Ammon's horn (tissue), 1 donor: ENCODE measurements around the gene FABP7.
A peak's percentile ranks its signal among the peaks of the same experiment; 100 is the strongest.

Experiments
- DNase-seq: peaks from one replicate; pipeline ENCODE4 v3.0.0-alpha.2; 2016; ENCODE audit warnings: low spot score

FABP7 gene

GRCh38 chr6:122798099-122798641 is 18.7 kb downstream of the FABP7 start:
- no peak for DNase-seq

- DNase-seq: no peak
Measured at GRCh38 chr6:122799140-122799745, 19.7 kb downstream of the FABP7 start.

DNA sequence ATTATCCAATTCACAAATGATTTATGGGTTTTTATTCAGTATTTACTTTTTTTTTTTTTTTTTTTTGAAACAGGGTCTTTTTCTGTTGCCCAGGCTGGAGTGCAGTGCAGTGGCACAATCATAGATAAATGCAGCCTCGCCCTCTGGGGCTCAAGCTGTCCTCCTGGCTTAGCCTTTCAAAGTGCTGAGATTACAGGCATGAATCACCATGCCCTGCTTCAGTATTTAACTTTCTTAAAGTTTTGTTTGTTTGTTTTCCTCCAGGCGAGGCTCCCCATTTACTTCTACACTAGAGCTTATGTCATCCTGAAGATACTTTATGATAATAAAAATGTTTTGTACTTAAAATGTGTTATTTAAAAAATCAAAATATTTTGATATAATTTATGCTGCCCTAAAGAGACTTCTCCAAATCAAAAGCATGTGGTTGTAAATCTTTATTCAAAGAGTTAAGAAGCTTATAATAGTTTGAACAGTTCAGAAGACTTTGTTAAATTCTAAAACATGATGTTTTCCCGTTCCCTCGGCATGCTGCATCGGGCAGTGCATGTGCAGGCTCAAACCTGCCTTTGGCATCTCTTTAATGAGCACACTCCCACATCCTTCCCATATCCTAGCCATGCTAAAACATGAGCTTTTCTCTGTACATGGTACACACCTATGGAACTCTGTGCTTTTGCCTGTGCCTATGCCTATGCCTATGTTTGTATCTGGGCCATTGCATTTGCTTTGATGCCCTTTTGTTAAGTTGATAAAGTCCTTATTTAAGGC is 20.6 kb downstream of the FABP7 start:
- no peak for DNase-seq

- no peak for DNase-seq
Measured at GRCh38 chr6:122800906-122801305, 21.4 kb downstream of the FABP7 start.

- DNase-seq: no peak
Measured at GRCh38 chr6:122801397-122801796, 21.9 kb downstream of the FABP7 start.

GRCh38 chr6:122803171-122803661 is 23.7 kb downstream of the FABP7 start:
- no peak for DNase-seq

- no peak for DNase-seq
Measured at GRCh38 chr6:122804962-122805485, 25.5 kb downstream of the FABP7 start.

GRCh38 chr6:122806291-122806690 is 26.8 kb downstream of the FABP7 start:
- no peak for DNase-seq

GRCh38 chr6:122808121-122808885 is 28.8 kb downstream of the FABP7 start:
- DNase-seq: no peak

- DNase-seq: no peak
Measured at GRCh38 chr6:122809001-122809400, 29.5 kb downstream of the FABP7 start.

GRCh38 chr6:122809691-122810090 is 30.2 kb downstream of the FABP7 start:
- no peak for DNase-seq

DNA sequence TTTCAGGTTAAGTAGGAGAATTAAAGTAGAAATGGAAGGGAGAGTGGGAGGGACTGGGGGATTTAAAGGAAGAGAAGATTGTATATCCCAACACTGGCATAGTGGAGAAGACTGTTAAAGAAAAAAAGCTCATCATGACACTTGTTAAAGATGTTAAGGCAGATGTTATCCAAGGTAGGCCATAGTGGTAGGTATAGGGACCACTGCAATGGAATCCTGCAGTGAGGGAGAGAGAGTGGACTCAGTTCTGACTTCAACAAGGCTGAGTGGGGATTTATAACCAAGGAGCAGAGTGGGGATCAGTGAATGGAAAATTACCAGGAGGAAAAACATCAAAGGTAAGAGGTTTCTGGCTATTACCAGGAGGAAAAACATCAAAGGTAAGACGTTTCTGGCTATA is 30.7 kb downstream of the FABP7 start:
- no peak for DNase-seq

GRCh38 chr6:122817358-122817757 is 37.8 kb downstream of the FABP7 start:
- no peak for DNase-seq

- no peak for DNase-seq
Measured at GRCh38 chr6:122817766-122818165, 38.2 kb downstream of the FABP7 start.

GRCh38 chr6:122818866-122819265 is 39.4 kb downstream of the FABP7 start:
- DNase-seq: peak; percentile 69

DNA sequence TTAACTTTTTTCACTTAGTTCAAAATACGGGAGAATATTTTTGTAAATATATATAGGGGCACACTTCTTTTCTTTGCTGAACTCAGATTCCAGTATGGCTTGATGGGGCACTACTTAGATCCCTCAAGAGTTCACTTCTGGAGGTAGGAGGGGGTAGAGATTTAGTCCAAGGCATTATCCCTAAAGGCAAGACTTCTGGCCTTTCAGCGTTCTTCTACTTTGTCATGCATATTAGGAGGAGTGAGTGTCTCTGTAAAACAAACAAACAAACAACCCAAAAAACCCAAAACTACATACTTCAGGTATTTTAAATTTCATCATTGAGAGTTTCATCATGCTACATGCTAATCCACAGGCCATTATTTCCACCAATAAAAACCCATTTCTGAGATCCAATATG is 41.6 kb downstream of the FABP7 start:
- no peak for DNase-seq

DNA sequence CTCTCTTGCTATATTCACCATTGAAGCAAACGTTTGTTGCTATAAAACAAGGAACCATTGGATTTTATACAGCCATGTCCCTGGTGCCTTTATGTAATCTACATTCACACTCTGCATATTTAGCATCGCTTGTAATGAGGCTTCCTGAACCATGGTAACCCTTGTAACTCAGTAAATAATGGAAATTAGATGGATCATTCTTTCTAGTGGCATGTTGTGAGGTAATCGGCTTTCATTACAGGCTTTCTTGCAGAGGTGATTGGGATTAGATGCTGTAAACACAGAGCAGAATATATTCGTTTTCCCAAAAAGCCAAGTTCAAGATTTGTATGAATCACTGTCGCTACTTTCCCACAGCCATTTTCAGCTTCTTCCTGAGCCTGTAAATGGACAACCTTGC is 45.6 kb downstream of the FABP7 start:
- DNase-seq: no peak

DNA sequence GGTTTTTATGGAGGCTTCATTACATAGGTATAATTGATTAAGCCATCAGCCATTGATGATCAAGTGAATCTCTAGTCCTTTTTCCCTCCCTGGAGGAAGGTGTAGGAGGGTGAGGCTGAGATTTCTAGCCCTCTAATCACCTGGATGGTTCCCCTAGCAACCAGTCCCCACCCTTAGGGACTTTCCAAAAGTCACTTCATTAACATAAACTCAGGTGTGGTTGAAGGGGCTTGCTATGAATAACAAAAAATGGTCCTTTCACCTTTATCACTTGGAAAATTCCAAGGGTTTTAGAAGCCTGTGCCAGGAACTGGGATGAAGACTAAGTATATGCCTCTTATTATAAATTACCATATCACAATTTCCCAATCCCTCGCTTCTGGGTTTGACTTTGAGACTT is 49.9 kb downstream of the FABP7 start:
- DNase-seq: no peak

- no peak for DNase-seq
Measured at GRCh38 chr6:122831511-122831910, 52.0 kb downstream of the FABP7 start.

GRCh38 chr6:122832459-122832858 is 52.9 kb downstream of the FABP7 start:
- no peak for DNase-seq

DNA sequence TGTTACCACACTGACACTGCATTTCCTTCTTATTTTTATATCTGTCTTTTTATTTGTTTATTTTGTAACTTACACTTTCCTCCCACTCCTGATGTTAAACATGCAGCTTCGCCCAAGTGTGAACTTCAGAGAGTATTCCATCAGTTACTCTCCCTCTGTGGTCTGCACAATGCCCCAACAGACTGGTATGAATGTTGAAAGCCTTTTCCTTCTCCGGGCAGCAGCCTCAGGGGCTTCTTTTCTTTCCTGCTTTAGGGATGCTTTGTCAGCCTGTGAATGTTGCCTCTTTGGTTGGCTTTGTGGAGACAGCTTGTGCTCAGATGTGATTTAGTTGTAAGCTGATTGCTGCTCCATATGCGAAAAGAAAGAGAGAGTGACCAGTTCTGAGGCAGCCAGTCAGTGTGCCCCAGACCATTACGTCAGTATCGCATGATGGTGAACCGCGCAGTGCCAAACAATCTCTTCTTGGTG is 53.5 kb downstream of the FABP7 start:
- DNase-seq: peak; percentile 92
